Gastrocnemius medialis (tissue), 4 donors: ENCODE results near the gene CACNA1C.

ENCODE experiments used
- CTCF ChIP-seq, 5 experiments: fragments of 450-650 bp in 3 of 5; fragments of 200-600 bp in 2 of 5; sonication (generic) in 2 of 5; IDR thresholded peaks in 4 of 5; conservative IDR thresholded peaks in 1 of 5; 1 replicate in 4 of 5; 2 replicates in 1 of 5; pipeline ENCODE4 v1.5.1; 2016 to 2019; ENCODE audit warnings: antibody characterized with exemption in 5 of 5, mild to moderate bottlenecking in 3 of 5, moderate library complexity in 3 of 5
- POLR2A ChIP-seq, 2 donors: fragments of 450-650 bp; IDR thresholded peaks; one replicate each; pipeline ENCODE4 v1.6.1; 2017; ENCODE audit warnings: antibody characterized with exemption in 2 of 2, mild to moderate bottlenecking in 2 of 2, moderate library complexity in 2 of 2

GRCh38 chr12:2627835-2628191, 575.0 kb downstream of the CACNA1C start:
- TF ChIP-seq CTCF (IDR thresholded peaks at IDR 0.05 in 4 of 5, conservative IDR thresholded peaks at IDR 0.05 in 1 of 5) (no peak), POLR2A (IDR thresholded peaks at IDR 0.05) (no peak)
